GM13976 (cell line): ENCODE results near the gene GBX2.

Source experiments
- DNase-seq: peaks from one replicate; pipeline ENCODE4 v3.0.0; 2012; ENCODE audit warnings: low spot score
- CTCF ChIP-seq: IDR thresholded peaks from 2 replicates; pipeline ENCODE4 v1.5.1; 2012; ENCODE audit warnings: borderline replicate concordance, mild to moderate bottlenecking; ENCODE audit not compliant: insufficient read depth; ENCODE audit errors: extremely low read depth, missing control alignments, control extremely low read depth
- in situ Hi-C: fragments of 300-500 bp; cut with MboI; formaldehyde crosslinking; loops from one replicate; pipeline ENCODE4 v1.12.0; 2022; ENCODE audit warnings: low sequenced_read_pairs, mixed read lengths, inconsistent platforms; ENCODE audit not compliant: unreplicated experiment

Gene GBX2

GRCh38 chr2:236168110-236169080, at the start of gene GBX2:
GBX2 (minus strand) TSS chr2:236168386; CDS start chr2:236167971, 415 bp downstream.
- TF ChIP-seq CTCF: no peak
- DNase-seq: no peak
- in situ Hi-C loops: no loop called here

GRCh38 chr2:236217926-236218325, 49.7 kb upstream of the GBX2 start:
- no peak for TF ChIP-seq CTCF
- in situ Hi-C loops: no loop called here
- DNase-seq: no peak

GRCh38 chr2:236216711-236217110, 48.5 kb upstream of the GBX2 start:
- TF ChIP-seq CTCF: no peak
- no peak for DNase-seq
- in situ Hi-C loops: no loop called here

GRCh38 chr2:236215761-236216333, 47.7 kb upstream of the GBX2 start:
- in situ Hi-C loops: no loop called here
- no peak for DNase-seq
- no peak for TF ChIP-seq CTCF

GRCh38 chr2:236215196-236215595, 47.0 kb upstream of the GBX2 start:
- in situ Hi-C loops: no loop called here
- DNase-seq: no peak
- TF ChIP-seq CTCF: no peak

GRCh38 chr2:236214376-236214995, 46.3 kb upstream of the GBX2 start:
- no peak for TF ChIP-seq CTCF
- in situ Hi-C loops: no loop called here
- no peak for DNase-seq
